Activated T-cell treated with anti-CD3 and anti-CD28 coated beads, Interleukin-2, amount 50 U/mL, for 1 hour (primary cell): ENCODE results near the gene PDC.
"Not testable (repeated sequence)": the region's sequence is repeated elsewhere in the genome, so short reads cannot be mapped to it uniquely, and the experiment has no call there.

Experiments
- DNase-seq: peaks from one replicate; pipeline ENCODE4 v3.0.0-alpha.2; 2020

The PDC gene

DNA sequence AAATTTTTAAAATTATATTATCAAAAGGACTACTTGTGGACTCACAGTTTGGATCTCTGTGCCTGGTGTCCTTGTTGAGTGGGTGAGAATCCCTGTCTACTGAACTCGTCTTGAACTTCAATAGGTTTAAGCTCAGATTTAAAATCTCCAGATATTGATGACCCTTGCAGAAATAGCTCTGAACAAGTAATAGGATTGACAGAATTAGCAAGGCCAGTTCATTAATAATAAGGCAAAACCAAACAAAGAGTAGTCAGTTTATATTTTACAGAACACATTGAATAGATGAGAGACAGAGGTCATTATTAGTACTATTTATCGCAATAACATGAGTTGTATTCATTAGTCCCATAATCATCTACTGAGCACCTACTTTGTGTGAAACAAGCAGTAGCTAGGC is at the start of gene PDC:
Gene PDC (minus strand): TSS at position 101 of the 400 bp plus-strand sequence. CDS start 11,655 bp downstream, outside the sequence.
- no peak for DNase-seq

DNA sequence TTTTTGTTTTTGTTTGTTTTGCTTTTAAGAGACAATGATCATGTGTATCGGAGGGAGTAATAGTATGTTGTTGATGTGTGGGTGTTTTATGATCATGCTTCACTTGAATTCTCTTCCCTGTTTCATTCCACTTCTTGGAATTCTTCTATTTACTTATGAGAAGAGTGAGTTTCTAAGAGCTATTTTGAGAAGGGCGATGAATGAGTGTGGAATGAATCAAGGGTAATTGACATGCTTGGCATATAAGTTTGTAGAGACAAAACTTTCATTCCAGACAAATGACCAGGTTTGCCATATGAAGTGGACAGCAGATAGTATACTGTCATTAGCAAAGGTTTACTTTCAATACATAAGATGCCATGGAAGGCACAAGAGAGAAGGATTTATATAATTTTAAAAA is 42.3 kb upstream of the PDC start:
- no peak for DNase-seq

DNA sequence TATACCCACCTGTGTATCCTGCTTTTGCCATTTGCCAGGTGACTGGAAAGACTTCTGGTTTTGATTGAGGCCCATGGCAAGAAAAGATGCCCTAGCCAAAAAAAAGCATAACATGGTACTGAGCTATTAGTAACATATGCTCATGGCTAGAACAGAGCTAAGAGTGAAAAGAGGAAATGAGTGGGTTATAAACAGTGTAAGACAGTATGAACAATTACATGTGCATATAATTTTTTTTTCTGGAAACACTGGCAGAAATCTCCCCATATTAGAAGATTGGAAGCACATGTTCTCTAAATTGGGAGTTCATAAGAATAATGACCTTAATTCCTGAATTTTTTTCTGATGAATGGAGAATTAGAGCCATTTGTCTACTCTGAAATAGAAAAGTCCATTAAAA is 41.2 kb upstream of the PDC start:
- no peak for DNase-seq

DNA sequence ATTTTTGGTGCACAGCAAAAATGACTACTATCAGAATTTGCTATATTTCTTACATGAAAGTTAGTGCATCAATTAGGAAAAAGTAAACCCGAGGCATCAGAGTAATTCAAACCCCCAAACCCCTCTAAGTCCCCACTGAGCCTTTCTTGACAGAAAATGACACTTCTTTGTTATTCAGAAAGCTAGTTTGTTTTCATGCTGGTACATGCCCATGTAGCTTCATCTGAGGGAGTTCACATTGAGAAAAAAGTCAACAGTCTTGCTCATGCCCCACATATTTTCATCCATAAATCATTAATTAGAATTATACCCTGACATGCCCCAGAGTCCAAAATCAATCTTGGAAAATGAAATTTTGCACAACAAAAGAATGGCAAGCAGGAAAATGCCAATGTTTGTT is 39.9 kb upstream of the PDC start:
- no peak for DNase-seq

DNA sequence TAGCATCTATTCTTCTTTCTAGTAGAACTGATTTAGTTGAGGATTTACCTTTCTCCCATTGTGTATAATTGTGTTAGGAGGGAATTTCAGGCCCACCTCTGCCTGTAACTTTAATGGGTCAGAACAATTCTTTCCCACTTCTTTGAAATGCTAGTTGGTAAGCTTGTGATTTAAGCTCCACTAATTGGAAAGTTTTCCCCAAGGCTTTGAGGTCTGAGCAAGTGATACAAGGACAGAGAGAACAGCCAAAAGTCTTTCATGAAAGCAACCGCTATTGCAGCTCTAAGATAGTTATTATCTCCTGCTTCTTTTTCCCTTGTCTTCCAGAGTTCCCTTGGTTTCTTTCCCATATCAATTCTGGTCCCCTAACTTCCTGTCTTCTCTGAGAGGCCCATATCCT is 38.7 kb upstream of the PDC start:
- no peak for DNase-seq

DNA sequence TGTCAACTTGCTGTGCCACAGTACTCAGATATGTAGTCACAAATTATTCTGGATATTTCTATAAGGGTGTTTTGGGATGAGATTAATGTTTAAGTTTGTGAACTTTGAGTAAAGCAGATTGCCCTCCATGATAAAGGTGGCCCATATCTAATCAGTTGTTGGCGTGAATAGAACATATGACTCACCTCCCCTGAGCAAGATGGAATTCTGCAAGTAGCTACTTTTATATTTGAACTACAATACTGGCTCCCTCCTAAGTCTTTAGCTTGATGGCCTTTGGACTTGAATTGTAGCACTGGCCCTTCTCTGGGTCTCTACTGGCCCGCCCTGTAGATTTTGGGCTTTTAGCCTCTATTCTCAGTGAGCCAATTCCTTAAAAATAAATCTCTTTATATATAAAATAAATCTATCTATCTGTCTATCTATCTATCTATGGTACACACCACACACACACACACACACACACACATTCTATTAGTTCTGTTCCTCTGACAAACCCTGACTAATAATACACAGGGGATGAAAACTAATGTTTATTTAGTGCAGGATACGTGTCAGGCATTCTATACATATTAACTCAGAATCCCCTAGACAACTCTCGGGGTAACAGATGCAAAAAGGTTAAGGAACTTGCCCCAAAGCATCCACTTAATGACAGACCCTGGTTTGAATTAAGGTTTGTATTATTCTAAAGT is 37.9 kb upstream of the PDC start:
- DNase-seq, result no peak

DNA sequence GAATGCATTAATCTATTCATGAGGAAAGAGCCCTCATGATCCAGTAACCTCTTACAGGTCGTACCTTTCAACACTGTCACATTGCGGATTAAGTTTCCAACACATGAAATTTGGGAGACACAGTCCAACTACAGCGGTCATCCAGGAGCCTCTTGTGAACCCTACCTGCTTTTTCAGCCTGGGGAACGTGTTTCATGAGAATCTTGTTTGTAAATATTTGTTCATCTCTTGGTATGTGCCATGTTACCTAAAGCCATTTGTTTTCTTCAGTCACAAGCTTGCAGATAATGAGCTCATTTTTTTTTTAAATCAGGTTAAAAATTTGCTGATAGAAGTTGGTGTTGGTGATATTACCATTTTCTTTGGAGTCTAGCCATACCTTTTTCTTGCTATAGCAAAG is 37.2 kb upstream of the PDC start:
- DNase-seq, result no peak

DNA sequence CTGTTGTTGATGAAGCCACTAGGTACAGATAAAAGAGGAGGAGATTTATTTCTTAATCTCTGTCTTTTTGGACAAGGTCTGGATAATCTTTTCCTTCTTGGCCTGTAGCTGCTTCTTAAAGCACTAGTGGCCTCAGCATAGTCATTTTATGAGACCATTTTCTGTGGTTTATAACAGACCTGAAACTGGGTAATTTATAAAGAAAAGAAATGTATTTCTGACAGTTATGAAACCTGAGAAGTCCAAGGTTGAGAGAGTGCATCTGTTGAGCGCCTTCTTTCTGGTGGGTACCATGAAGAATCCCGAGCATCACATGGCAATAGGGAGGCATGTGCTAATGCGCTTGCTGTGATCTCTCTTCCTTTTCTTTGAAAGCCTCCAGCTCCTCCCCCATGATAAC is 36.7 kb upstream of the PDC start:
- DNase-seq, result no peak

DNA sequence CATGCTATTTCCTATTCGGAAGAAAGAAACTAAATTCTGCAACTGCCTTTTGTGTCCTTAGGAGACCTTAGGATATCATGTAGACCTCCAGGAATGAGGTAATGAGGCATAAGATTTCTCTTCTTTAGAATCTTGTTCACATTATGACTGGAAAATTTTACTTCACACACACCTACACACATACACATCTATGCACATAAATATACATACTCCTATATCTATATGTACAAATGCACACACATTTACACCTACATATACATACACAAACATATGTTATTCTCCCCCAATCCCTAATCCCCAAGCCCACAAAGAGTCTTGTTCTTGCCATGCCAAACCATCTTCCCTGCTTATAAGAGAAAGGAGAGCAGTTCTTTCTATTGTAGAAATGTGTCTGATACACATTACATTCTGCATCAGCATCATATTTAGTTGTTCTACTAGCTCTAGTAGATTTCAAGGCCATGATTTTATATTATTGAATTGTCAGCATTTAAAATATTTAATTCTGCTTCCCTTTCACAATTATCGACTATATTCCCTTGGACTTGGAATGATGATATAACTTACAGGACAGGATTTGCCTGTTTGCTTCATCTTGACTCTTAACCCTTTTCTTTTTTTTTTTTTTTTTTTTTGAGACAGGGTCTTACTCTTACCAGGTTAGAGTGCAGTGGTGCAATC is 35.4 kb upstream of the PDC start:
- no peak for DNase-seq

DNA sequence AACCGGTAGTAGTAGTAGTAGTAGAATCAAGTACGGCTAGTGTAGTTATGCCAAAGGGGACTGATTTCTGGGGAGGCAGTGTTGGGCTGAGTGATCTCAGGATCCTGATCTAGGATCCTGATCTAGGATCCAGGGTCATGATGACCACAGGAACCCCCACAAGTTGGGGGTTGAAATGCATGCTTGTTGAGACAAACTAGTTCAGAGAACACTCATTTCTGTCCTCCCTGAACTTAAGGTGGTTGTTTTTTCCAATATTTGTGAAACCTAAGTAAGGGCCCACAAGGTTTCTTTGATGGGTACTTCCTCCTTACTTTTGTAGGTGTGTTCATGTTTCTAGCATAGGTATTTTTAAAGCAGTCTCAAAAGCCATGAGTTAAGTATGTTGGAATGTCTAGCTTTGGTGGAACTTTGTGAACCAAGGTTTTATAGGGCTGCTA is 33.9 kb upstream of the PDC start:
- no peak for DNase-seq

DNA sequence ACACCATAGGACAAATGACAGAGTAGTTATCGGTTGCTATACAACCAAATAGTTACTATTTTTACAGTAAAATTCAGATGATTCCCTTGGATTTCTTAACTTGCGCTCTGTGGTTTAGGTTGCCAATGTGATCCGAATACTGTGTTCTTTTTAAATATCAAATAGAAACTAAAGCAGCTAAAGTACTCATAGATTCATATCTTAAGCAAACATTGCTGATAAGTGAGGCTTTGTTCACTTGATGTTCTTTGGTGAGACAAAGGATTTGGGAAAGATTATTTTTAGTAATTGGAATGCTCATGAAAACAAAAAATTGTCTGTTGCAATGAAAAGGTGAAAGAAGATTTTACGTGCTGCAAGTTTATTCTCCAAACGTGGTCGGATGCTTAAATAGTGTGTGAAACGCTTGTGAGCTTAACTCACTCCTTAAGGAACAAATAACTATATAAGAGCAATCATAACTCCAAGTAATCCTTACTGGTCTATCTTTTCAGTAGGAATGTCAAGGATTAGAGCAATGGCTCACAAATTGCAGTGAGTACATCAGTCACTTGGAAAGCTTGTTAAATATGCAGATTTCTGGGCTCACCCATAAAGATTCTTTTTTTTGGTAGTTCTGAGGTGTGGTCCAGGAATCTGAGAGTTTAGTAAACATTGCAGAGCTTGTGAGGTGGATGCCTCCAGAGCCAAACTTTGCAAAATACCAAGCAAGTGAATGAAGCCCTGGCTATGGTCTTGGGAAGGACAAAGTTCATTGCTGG is 31.8 kb upstream of the PDC start:
- no peak for DNase-seq

DNA sequence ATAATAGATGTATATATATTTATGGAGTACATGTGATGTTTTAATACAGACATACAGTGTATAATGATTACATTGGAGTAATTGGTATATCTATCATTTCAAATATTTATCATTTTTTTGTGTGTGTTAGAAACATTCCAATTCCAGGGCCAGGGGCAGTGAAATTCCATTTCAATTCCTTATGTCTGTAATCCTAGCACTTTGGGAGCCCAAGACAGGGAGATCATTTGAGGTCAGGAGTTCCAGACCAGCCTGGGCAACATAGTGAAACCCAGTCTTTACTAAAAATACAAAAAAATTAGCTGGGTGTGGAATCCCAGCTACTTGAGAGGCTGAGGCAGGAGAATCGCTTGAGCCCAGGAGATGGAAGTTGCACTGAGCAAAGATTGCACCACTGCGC is 30.4 kb upstream of the PDC start:
- no peak for DNase-seq

DNA sequence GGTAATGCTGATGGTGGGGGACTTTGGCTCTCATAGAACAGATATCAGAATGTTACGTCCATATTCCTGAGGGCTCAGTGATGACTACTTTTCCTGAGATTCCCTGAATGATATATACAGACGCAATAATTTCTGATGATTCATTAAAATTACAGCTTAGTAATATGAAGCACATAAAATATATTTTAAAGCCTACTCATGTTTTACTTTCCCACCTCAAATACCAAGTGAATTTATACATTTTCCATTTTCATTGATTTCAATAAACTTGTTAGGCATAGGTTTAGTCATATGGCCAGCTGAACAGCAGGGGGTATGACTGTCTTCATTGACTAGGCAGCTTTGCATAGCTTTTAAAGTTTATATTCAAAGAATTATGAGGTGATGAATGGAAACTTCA is 26.2 kb upstream of the PDC start:
- no peak for DNase-seq

DNA sequence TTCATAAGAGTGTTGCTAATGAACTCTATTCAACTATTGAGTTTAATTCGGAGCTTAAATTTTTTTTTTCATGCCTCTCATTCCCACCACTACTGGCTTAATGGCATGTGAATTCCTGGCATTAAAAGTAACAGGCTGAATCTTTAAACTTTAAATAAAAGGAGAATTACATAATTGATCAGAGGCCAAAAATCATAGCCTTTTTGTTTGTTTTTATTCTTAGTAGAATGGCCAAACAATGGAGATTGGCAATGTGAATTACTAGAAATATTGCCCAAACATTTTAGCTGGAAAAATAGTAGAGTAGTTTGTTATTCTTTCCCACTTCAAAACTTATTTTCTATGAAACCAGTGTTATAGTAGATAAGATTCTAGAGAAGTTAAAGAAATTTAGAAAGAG is 25.1 kb upstream of the PDC start:
- no peak for DNase-seq

DNA sequence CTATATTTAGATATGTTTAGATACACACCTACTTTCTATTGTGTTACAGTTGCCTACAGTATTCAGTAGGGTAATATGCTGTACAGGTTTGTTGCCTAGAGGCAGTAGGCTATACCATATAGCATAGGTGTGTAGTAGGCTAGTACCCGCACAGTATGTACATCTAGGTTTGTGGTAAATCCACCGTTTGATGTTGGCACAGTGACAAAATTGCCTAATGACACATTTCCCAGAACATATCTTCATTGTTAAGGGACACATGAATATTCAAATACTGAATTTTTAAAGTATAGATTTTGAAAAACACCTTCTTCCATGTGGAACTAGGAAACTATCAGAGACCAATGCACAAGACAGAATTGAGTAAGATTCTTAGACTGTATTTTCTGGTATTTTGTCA is 22.6 kb upstream of the PDC start:
- DNase-seq, result no peak

DNA sequence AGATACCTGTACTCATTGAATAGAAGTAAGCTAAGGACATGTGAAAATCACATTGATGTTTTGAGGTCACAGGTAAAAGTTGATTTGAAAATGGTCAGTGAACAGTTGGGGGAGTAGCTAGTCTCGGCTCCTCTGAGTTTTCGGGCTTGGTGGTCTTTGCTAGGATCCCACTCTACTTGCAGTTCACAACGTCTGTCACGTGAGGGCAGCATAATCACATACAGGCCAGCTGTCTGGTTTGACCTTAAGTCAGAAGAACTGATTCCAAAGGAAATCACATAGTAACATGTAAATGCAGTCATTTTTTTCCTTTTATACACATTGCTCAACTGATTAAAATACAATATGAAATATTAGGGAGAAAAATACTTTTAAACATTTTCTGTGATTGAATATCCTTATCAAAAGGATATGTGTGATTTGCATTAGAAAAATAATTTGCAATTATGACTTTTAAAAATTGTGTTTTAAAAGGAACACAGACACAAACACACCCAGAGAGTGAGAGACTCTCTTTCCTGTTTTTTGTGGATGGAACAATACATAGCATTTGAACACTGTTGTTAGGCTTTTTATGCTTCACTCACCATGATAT is 21.8 kb upstream of the PDC start:
- peak; percentile 31 for DNase-seq

DNA sequence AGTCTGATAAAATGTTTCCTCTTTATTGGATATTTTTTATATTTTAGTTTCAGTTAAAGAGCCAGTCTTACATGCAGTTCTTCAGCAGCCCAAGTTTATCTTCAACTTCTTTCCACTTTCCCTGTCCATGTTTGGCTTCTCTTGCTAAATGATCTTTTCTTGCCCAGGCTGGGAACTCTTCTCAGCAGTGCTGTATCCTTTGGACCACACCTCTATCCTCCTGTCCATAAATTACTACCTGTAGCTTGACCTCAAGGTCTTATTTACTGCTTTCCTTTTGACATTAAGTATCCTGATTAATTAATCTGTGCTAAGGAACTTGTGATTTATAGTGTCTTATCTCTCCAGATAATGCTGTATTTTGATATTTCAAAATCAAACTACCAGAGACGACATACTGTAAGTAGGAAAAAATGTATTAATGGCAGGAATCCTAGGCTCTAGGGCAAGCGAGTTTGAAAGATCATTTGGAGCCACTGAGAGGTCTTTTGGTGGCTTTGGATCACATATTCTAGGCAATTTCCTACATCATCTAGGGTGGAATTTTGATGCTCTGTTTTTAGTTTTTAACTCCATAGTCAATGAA is 20.5 kb upstream of the PDC start:
- DNase-seq, result no peak

DNA sequence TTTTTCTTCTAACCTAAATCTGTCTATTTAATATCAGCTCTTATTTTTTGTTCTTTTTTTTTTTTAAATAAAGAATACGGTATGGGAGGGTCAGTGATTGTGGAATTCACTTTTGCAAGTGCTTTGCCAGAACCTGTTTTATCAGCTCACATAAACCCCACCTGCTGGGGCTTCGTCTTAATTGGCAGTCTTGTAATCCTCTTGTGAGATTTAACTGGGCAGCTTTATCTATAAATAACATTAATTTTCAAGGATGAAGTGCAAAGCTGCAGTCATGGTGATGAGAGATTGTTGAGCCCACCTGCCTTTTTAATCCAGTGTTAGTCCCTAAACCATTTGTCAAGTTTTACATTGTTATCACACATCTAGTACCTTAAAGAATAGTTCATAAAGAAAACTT is 18.2 kb upstream of the PDC start:
- no peak for DNase-seq

DNA sequence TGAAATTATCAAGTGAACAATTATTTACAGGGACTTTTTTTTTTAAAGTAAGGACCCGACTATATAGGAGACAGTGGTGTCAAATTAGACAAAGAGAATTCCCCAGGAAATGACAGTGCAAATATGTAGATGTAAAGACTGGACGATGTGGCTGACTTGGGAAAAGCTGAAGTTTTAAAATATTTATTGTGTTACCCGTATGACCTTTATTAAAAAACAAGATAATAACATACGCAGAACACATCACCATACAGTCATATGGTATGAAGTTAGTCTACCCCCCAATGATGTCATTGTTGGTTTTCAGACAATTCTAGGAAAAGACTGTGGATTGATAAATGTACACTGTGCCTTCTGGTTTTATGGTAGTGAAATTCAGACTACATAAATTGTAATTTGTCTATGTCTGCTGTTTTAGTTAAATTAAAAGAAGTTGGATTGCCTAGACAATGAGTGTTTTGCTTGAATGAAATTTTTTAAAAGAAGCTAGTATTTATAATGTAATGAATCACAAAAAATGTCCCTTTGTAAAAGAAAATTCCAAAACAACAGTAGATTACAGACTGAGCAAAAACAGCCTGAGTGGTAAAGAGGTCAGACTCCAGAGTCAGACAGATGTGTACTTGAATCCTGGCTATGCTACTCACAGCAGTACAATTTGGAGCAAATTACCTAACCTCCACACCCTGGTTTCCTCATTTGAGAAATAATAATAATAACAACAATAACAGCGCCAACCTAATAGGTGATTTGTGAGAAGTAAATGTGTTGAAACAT is 15.5 kb upstream of the PDC start:
- no peak for DNase-seq

DNA sequence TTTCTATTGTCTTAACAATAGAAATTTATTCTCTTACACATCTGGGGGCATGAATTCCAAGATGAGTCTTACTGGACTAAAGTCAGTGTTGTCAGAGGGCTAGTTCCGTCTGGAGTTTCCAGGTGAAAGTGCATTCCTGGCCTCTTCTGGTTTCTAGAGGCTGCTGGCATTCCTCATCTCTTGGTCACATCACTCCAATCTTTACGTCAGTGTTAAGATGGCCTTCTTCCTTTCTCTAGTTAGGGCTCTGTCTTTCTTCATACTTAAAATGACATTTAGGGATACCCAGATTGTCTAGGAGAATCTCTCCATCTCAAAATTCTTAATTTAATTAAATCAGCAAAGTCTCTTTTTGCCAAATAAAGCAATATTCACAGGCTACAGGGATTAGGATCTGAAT is 13.3 kb upstream of the PDC start:
- DNase-seq, result no peak

DNA sequence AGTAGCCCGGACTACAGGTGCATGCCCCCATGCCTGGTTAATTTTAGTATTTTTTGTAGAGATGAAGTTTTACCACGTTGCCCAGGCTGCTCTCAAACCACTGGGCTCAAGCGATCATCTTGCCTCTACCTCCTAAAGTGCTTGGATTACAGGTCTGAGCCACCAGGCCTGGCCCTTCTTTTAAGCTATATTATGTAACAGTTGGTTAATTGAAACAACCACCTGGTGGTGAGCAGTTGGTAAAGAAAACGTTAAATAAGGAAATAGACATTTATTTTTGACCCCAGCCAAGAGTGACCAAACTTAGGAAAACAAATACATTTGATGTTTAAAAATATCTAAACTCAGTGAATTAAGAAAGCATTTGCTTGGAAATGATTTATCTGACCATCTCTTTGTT is 12.1 kb upstream of the PDC start:
- DNase-seq, result no peak

DNA sequence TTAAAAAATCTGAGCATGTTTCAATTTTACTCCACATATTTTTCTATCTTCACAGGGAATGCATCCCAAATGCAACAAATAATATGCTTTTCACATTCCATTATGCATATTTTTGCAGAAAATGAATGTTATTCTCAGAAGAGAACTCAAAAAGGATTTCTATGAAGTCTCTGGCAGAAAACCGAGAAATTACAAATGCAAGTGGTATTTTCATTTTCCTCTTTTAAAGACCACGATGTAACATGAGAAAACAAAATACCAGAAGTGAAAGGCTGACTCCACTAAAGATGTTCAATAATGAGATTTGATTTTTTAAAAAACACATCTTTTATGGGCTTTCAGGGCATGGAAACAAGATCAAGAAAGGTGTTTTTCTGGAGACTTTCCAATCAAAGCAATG is 5.0 kb upstream of the PDC start:
- DNase-seq, result no peak

DNA sequence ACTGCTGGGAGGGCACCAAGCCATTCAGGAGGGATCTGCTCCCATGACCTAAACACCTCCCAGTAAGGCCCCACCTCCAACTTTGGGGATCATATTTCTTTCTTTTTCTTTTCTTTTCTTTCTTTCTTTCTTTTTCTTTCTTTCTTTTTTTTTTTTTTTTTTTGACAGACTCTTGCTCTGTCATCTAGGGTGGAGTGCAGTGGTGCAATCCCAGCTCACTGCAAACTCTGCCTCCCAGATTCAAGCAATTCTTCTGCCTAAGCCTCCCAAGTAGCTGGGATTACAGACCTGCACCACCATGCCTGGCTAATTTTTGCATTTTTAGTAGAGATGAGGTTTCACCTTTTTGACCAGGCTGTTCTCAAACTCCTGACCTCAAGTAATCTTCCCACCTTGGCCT is 4.6 kb upstream of the PDC start:
- DNase-seq, result not testable (repeated sequence)
